ENCODE results near the gene GJB2. TPM values are rescaled to one million over a fixed set of nuclear protein-coding genes. Genes with fewer than 3 reads are reported as not detected.

Gene GJB2
- total and polyA plus RNA-seq, 2 of the 4 experiments (the other 2 are of a cell fraction) = under 0.01 to 0.17 TPM

DNA sequence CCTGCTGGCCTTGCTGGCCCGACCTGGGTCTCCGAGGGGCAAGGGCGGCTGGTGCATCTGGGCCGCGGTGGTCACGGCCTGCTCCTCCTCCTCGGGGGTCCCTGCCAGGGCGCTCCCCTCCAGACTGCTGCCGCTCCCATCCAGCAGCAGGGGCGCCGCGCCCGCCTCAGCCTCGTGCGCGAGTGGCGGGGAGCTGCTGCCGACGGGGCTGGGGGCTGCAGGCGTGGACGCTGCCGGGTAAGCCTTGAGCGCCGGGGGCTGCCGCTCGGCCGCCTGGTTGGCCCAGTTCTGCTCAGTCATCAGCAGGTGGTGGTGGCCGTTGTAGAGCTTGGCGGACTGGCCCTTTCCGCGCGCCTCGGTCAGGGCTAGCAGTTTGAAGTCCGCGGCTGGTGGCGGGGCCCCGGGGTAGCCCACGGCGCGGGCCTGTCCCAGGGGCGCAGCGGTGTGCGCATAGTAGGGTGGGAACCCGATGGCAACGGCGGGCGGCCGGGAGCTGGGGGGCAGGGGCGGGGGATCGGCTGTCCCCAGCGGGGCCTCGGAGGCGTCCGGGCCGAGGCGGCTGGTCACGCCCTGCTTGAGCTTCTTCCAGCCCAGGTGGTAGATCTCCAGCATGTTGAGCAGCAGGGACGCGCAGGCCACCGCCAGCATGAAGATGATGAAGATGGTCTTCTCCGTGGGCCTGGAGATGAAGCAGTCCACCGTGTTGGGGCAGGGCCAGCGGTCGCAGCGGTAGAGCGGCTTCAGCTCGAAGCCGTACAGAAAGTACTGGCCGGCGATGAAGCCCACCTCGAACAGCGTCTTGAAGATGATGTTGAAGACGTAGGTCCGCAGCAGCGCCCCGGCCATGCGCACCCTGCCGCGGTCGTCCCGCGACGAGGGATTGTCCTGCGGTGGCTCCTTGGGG, 50.5 kb downstream of the GJB2 start:
- DNase-seq = no peak
- no peak overlapping the region for H2BK120ac ChIP-seq (ENCODE audit: low read depth, low read length)
- dilution Hi-C loops (cut with HindIII; ENCODE audit: low sequenced_read_pairs, unreplicated experiment) (no loop called here), in situ Hi-C loops (cut with MboI; ENCODE audit: low sequenced_read_pairs) (no loop called here), intact Hi-C loops (cut with micrococcal nuclease) (no loop called here)
- peaks cover 19% of the 10 kb centered on the region; the same call in 1 of the 2 replicates for H3K27me3 ChIP-seq (ENCODE audit: control insufficient read depth, insufficient read depth, low read length)
- H3K18ac ChIP-seq (ENCODE audit: low read depth, low read length) = no peak overlapping the region
- H2AFZ ChIP-seq (replicated peaks; ENCODE audit: low read length, poor library complexity) = peak overlapping the region; percentile 29
- H2AK5ac ChIP-seq (ENCODE audit: low read depth, low read length) = no peak overlapping the region
- no peaks in the 10 kb centered on the region for H4K20me1 ChIP-seq (ENCODE audit: insufficient read depth, low read length)
- WGBS, 2 experiments (ENCODE audit: extremely low coverage in 2 of 2, insufficient read length in 1 of 2) = 49% methylated on average over 45 of the region's 84 CpGs; no CpG with 5 or more reads in 1 of the 2 experiments
- no peak for TF ChIP-seq POLR2A (IDR thresholded peaks at IDR 0.05; ENCODE audit: low read depth, low read length)
- TF ChIP-seq USF2 (IDR thresholded peaks at IDR 0.05; ENCODE audit: low read depth, low read length) = no peak
- no peak for TF ChIP-seq CTCF (conservative IDR thresholded peaks at IDR 0.05; ENCODE audit: low read depth, low read length)
- no peak for TF ChIP-seq RFX5 (IDR thresholded peaks at IDR 0.05; ENCODE audit: low read depth, low read length)
- TF ChIP-seq RAD21 (IDR thresholded peaks at IDR 0.05; ENCODE audit: low read length) = no peak
- TF ChIP-seq MAFK (IDR thresholded peaks at IDR 0.05; ENCODE audit: low read depth, low read length) = no peak
- no peak for TF ChIP-seq FOS (IDR thresholded peaks at IDR 0.05; ENCODE audit: low read depth, low read length)
- no peak for ATAC-seq (ENCODE audit: low read depth)
- H3K14ac ChIP-seq (replicated peaks; ENCODE audit: low read depth, low read length) = no peak overlapping the region
- no TSS peak for BruUV-seq (replicated peaks)
- no peak overlapping the region for H3K4me3 ChIP-seq (ENCODE audit: insufficient read depth, low read depth, low read length)
- no peak overlapping the region for H2BK5ac ChIP-seq (ENCODE audit: low read depth, low read length, poor library complexity, severe bottlenecking)
- no peak overlapping the region for H4K5ac ChIP-seq (ENCODE audit: low read depth, low read length)
- CTCF ChIA-PET = no interaction called here
- no peak overlapping the region for H3K27ac ChIP-seq (ENCODE audit: insufficient read depth, low read length)
- peaks cover 2% of the 10 kb centered on the region; the same call in 1 of the 2 replicates for H3K4me1 ChIP-seq (ENCODE audit: control insufficient read depth, insufficient read depth, low read length)
- no peaks in the 10 kb centered on the region for H3K9me1 ChIP-seq (ENCODE audit: insufficient read depth, low read length)
- no peak overlapping the region for H3K4ac ChIP-seq (ENCODE audit: low read depth, low read length)
- no peak overlapping the region for H3K9ac ChIP-seq (ENCODE audit: low read depth, low read length)
- POLR2A ChIA-PET (ENCODE audit: unreplicated experiment) = no interaction called here
- H2BK15ac ChIP-seq (ENCODE audit: low read depth, low read length) = no peak overlapping the region
- no peak overlapping the region for H4K91ac ChIP-seq (ENCODE audit: insufficient read depth, low read depth, low read length)
- H3K4me2 ChIP-seq (ENCODE audit: low read depth, low read length) = no peak overlapping the region
- H3K9me3 ChIP-seq (ENCODE audit: control insufficient read depth, insufficient read depth, low read length) = no peaks in the 10 kb centered on the region
- no peak overlapping the region for H2BK20ac ChIP-seq (ENCODE audit: low read depth, low read length)
- no peak overlapping the region for H2AK9ac ChIP-seq (replicated peaks; ENCODE audit: low read depth, low read length, poor library complexity)
- H3K56ac ChIP-seq (ENCODE audit: extremely low read depth, insufficient read depth, low read length) = no peak overlapping the region
- H3K23ac ChIP-seq (ENCODE audit: low read depth, low read length) = no peak overlapping the region
- H3K79me1 ChIP-seq (ENCODE audit: low read depth in 1 of 2, low read length in 2 of 2) = no peaks in the 10 kb centered on the region
- H4K8ac ChIP-seq (ENCODE audit: low read depth in 2 of 2, low read length in 2 of 2) = no peak overlapping the region
- H3K36me3 ChIP-seq (ENCODE audit: control insufficient read depth, insufficient read depth, low read length) = peaks cover 1% of the 10 kb centered on the region; the same call in 1 of the 2 replicates
